Liver (tissue), 9 donors: ENCODE measurements around the gene ITPRID1. TPM values are rescaled to one million over a fixed set of nuclear protein-coding genes. Genes with fewer than 3 reads are reported as not detected.

Source experiments
- DNase-seq: peaks from one replicate; pipeline ENCODE4 v3.0.0-alpha.2; 2017; ENCODE audit warnings: low spot score
- H3K27ac ChIP-seq, 2 donors: one replicate each; pipeline ENCODE4 v1.7.0; 2013; ENCODE audit warnings: inconsistent platforms in 2 of 2, low read length in 2 of 2, control low read depth in 1 of 2, low read depth in 1 of 2, mild to moderate bottlenecking in 1 of 2
- H3K27me3 ChIP-seq, 4 donors: one replicate each; pipeline versions ENCODE4 v1.6.1 to v1.7.0; 2013; ENCODE audit warnings: low read length in 3 of 4, inconsistent platforms in 1 of 4, mild to moderate bottlenecking in 1 of 4, moderate library complexity in 1 of 4; ENCODE audit not compliant: control insufficient read depth in 4 of 4, insufficient read depth in 4 of 4
- H3K36me3 ChIP-seq, 4 donors: one replicate each; pipeline versions ENCODE4 v1.6.1 to v1.7.0; 2013; ENCODE audit warnings: low read length in 3 of 4, mild to moderate bottlenecking in 3 of 4, low read depth in 1 of 4, moderate library complexity in 1 of 4; ENCODE audit not compliant: control insufficient read depth in 4 of 4, insufficient read depth in 3 of 4
- H3K4me1 ChIP-seq, 4 donors: one replicate each; pipeline versions ENCODE4 v1.6.1 to v1.7.0; 2013; ENCODE audit warnings: low read length in 3 of 4, mild to moderate bottlenecking in 3 of 4, moderate library complexity in 1 of 4; ENCODE audit not compliant: control insufficient read depth in 4 of 4, insufficient read depth in 4 of 4
- H3K4me3 ChIP-seq, 3 donors: one replicate each; pipeline versions ENCODE4 v1.6.1 to v1.7.0; 2013; ENCODE audit warnings: low read length in 3 of 3, control low read depth in 1 of 3, low read depth in 1 of 3, mild to moderate bottlenecking in 1 of 3
- H3K9ac ChIP-seq, 2 donors: one replicate each; pipeline ENCODE4 v1.7.0; 2013; ENCODE audit warnings: low read length in 2 of 2, mild to moderate bottlenecking in 2 of 2, moderate library complexity in 2 of 2, control low read depth in 1 of 2, low read depth in 1 of 2
- H3K9me3 ChIP-seq, 4 donors: one replicate each; pipeline versions ENCODE4 v1.6.1 to v1.7.0; 2013; ENCODE audit warnings: low read length in 3 of 4; ENCODE audit not compliant: control insufficient read depth in 4 of 4
- CTCF ChIP-seq: fragments of 150-350 bp; IDR thresholded peaks from 2 replicates; pipeline ENCODE4 v1.5.1; 2017; ENCODE audit warnings: improper control_type of control experiment, low read depth, low read length; ENCODE audit not compliant: missing input control
- FOXA2 ChIP-seq: IDR thresholded peaks from 2 replicates; pipeline ENCODE4 v1.6.1; 2016; ENCODE audit warnings: antibody characterized with exemption
- GABPA ChIP-seq, 2 donors: IDR thresholded peaks in 1 of 2; conservative IDR thresholded peaks in 1 of 2; 2 replicates each; pipeline ENCODE4 v1.6.1; 2016; ENCODE audit warnings: antibody characterized with exemption in 2 of 2, mild to moderate bottlenecking in 1 of 2, moderate library complexity in 1 of 2
- HNF4A ChIP-seq, 2 donors: conservative IDR thresholded peaks; 2 replicates each; pipeline ENCODE4 v1.6.1; 2016; ENCODE audit warnings: antibody characterized with exemption in 2 of 2, mild to moderate bottlenecking in 2 of 2
- HNF4G ChIP-seq: IDR thresholded peaks from 2 replicates; pipeline ENCODE4 v1.6.1; 2016; ENCODE audit warnings: antibody characterized with exemption
- JUND ChIP-seq, 2 donors: IDR thresholded peaks; 2 replicates each; pipeline ENCODE4 v1.6.1; 2016; ENCODE audit warnings: antibody characterized with exemption in 2 of 2
- MAX ChIP-seq: IDR thresholded peaks from 2 replicates; pipeline ENCODE4 v1.6.1; 2016; ENCODE audit warnings: antibody characterized with exemption
- NR2F2 ChIP-seq: IDR thresholded peaks from 2 replicates; pipeline ENCODE4 v1.6.1; 2016; ENCODE audit warnings: antibody characterized with exemption
- RAD21 ChIP-seq, 2 donors: IDR thresholded peaks; 2 replicates each; pipeline ENCODE4 v1.6.1; 2016; ENCODE audit warnings: antibody characterized with exemption in 2 of 2, mild to moderate bottlenecking in 2 of 2
- REST ChIP-seq: IDR thresholded peaks from 2 replicates; pipeline ENCODE4 v1.6.1; 2016; ENCODE audit warnings: antibody characterized with exemption, mild to moderate bottlenecking
- RXRA ChIP-seq, 2 donors: IDR thresholded peaks; 2 replicates each; pipeline ENCODE4 v1.6.1; 2017 to 2018; ENCODE audit warnings: antibody characterized with exemption in 2 of 2, mild to moderate bottlenecking in 1 of 2
- SP1 ChIP-seq: IDR thresholded peaks from 2 replicates; pipeline ENCODE4 v1.6.1; 2018; ENCODE audit warnings: antibody characterized with exemption, mild to moderate bottlenecking
- YY1 ChIP-seq: IDR thresholded peaks from 2 replicates; pipeline ENCODE4 v1.6.1; 2016; ENCODE audit warnings: antibody characterized with exemption, mild to moderate bottlenecking
- WGBS: extraction: QIAGEN DNeasy Blood & Tissue Kit; methylation state at CpG from one replicate; pipeline ENCODE4 v1.1.7; 2013; 5-methylcytosine and 5-hydroxymethylcytosine counted together
- polyA plus RNA-seq, 2 donors: library from polyadenylated mRNA; stranded (reverse) in 1 of 2; unstranded in 1 of 2; fragments of 200-250 nt in 1 of 2; fragments of >200 nt in 1 of 2; fragmentation: Nextera tagmentation in 1 of 2; extraction: Ambion mirVana in 1 of 2; gene quantifications; one replicate each; pipeline versions ENCODE4 v1.2.1 to v1.2.3, GENCODE V29; 2013 to 2015
- total RNA-seq, 2 donors: library from RNA; depleted of rRNA; stranded (reverse); fragments of >200 nt; gene quantifications; one replicate each; pipeline ENCODE4 v1.2.3, GENCODE V29; 2014
- TF ChIP-seq, protein P1 (sequence below): IDR thresholded peaks from 2 replicates; pipeline ENCODE4 v1.6.1; 2016; ENCODE audit warnings: antibody characterized with exemption
- donor health status: healthy.
- donor health status: healthy.
- donor health status: healthy.
- donor health status: healthy.
- donor health status: healthy.

Gene ITPRID1
- total and polyA plus RNA-seq, 4 donors: not detected

- no peaks in the 10 kb centered on the region for H3K4me1 ChIP-seq
- no peak overlapping the region for H3K9ac ChIP-seq
- H3K27me3 ChIP-seq: peaks cover 0 to 5% (median 0%) of the 10 kb centered on the region in 4 donors
- no peak overlapping the region for H3K27ac ChIP-seq
- H3K4me3 ChIP-seq: no peak overlapping the region
- TF ChIP-seq NR2F2 (no peak), JUND (IDR thresholded peaks at IDR 0.05) (no peak), GABPA (IDR thresholded peaks at IDR 0.05 in 1 of 2, conservative IDR thresholded peaks at IDR 0.05 in 1 of 2) (no peak), FOXA2 (no peak)
- no peak for DNase-seq
- 24% methylated on average over 3 of the region's 3 CpGs for WGBS
- peaks cover 0 to 2% (median 0%) of the 10 kb centered on the region in 4 donors for H3K9me3 ChIP-seq
- no peaks in the 10 kb centered on the region for H3K36me3 ChIP-seq
Observed at GRCh38 chr7:31493714-31494181, 20.1 kb upstream of the ITPRID1 start.

- Histone ChIP-seq H3K36me3 (no peaks in the 10 kb centered on the region), H3K4me1 (no peaks in the 10 kb centered on the region), H3K27me3 (peaks cover 0 to 8% (median 0%) of the 10 kb centered on the region in 4 donors), H3K27ac (no peak overlapping the region), H3K9me3 (peaks cover 0 to 2% (median 0%) of the 10 kb centered on the region in 4 donors), H3K4me3 (no peak overlapping the region), H3K9ac (no peak overlapping the region)
- TF ChIP-seq CTCF (no peak), REST (no peak), SP1 (no peak), RAD21 (IDR thresholded peaks at IDR 0.05) (no peak), RXRA (IDR thresholded peaks at IDR 0.05) (no peak), HNF4A (conservative IDR thresholded peaks at IDR 0.05) (no peak), NR2F2 (no peak)
- DNase-seq: no peak
- WGBS: 75% methylated on average over 5 of the region's 5 CpGs
Observed at GRCh38 chr7:31494421-31494820, 19.5 kb upstream of the ITPRID1 start.

GRCh38 chr7:31495653-31496052 is 18.2 kb upstream of the ITPRID1 start:
- WGBS: 72% methylated on average over 3 of the region's 3 CpGs
- Histone ChIP-seq H3K36me3 (no peaks in the 10 kb centered on the region), H3K27me3 (peaks cover 0 to 8% (median 0%) of the 10 kb centered on the region in 4 donors), H3K4me1 (no peaks in the 10 kb centered on the region), H3K27ac (no peak overlapping the region), H3K9ac (no peak overlapping the region), H3K9me3 (peaks cover 0 to 2% (median 0%) of the 10 kb centered on the region in 4 donors), H3K4me3 (no peak overlapping the region)
- DNase-seq: no peak
- TF ChIP-seq, protein P1, sequence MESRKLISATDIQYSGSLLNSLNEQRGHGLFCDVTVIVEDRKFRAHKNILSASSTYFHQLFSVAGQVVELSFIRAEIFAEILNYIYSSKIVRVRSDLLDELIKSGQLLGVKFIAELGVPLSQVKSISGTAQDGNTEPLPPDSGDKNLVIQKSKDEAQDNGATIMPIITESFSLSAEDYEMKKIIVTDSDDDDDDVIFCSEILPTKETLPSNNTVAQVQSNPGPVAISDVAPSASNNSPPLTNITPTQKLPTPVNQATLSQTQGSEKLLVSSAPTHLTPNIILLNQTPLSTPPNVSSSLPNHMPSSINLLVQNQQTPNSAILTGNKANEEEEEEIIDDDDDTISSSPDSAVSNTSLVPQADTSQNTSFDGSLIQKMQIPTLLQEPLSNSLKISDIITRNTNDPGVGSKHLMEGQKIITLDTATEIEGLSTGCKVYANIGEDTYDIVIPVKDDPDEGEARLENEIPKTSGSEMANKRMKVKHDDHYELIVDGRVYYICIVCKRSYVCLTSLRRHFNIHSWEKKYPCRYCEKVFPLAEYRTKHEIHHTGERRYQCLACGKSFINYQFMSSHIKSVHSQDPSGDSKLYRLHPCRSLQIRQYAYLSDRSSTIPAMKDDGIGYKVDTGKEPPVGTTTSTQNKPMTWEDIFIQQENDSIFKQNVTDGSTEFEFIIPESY: no peak
- TF ChIP-seq HNF4G (no peak), YY1 (no peak), GABPA (IDR thresholded peaks at IDR 0.05 in 1 of 2, conservative IDR thresholded peaks at IDR 0.05 in 1 of 2) (no peak), CTCF (no peak), NR2F2 (no peak), MAX (no peak)
